ENCODE data around the gene AAMP. TPM values are rescaled to one million over a fixed set of nuclear protein-coding genes. Genes with fewer than 3 reads are reported as not detected.

AAMP gene
- total and polyA plus RNA-seq, 12 donors: 33.4 to 116 (median 57.5) TPM

- intact Hi-C loops (cut with DNase I): loop anchor here in 6 of 10 donors (2.0 to 10.0 kb wide), 5 partner anchors 14 to 382 kb away; partner anchors contain the start of genes CTDSP1 (in 6 of the 6), BCS1L (in 1 of the 6) and ZNF142 (in 1 of the 6)
- ATAC-seq: peak; percentile 22 to 63 (median 48)
- 18 to 21% methylated on average over 18 of the region's 18 CpGs for WGBS, 2 donors
Measured at GRCh38 chr2:218272531-218273212, 2.7 kb upstream of the AAMP start.

GRCh38 chr2:218271865-218272530 lies 2.1 kb upstream of the AAMP start:
- peak overlapping the region in 9 of 10 donors; percentile 6 to 92 (median 77) for H3K27ac ChIP-seq
- TF ChIP-seq CTCF (IDR thresholded peaks at IDR 0.05): no peak

More at GRCh38 chr2:218272531-218273212, 2.7 kb upstream of the AAMP start:
- Histone ChIP-seq H3K4me3 (peak overlapping the region in 4 of 10 donors; percentile 0 to 97 (median 10)), H3K4me1 (peaks cover 17 to 60% (median 47%) of the 10 kb centered on the region in 9 donors), H3K36me3 (peaks cover 0 to 59% (median 43%) of the 10 kb centered on the region in 9 donors), H3K9me3 (no peaks in the 10 kb centered on the region), H3K27me3 (no peaks in the 10 kb centered on the region), H3K27ac (peak overlapping the region in 9 of 10 donors; percentile 38 to 90 (median 70))
- DNase-seq: peak; percentile 81 to 87
- TF ChIP-seq CTCF (IDR thresholded peaks at IDR 0.05): peak; percentile 79 to 95 (median 89)

GRCh38 chr2:218271487-218271797 lies 1.5 kb upstream of the AAMP start:
- H3K27me3 ChIP-seq: no peaks in the 10 kb centered on the region
- peak overlapping the region in 9 of 10 donors; percentile 72 to 97 (median 83) for H3K4me3 ChIP-seq
- peak overlapping the region in 9 of 10 donors; percentile 23 to 92 (median 81) for H3K27ac ChIP-seq
- H3K4me1 ChIP-seq: peaks cover 17 to 67% (median 47%) of the 10 kb centered on the region in 9 donors
- DNase-seq (no peak), ATAC-seq (no peak)
- peaks cover 0 to 59% (median 39%) of the 10 kb centered on the region in 9 donors for H3K36me3 ChIP-seq
- WGBS, 2 donors: 48 to 51% methylated on average over 4 of the region's 4 CpGs
- intact Hi-C loops (cut with DNase I): loop anchor here in 6 of 10 donors (2.0 to 10.0 kb wide), 6 partner anchors 15 to 383 kb away; partner anchors contain the start of genes CTDSP1 (in 6 of the 6), ARPC2 (in 2 of the 6), BCS1L (in 1 of the 6) and ZNF142 (in 1 of the 6)
- no peak for TF ChIP-seq CTCF (IDR thresholded peaks at IDR 0.05)
- no peaks in the 10 kb centered on the region for H3K9me3 ChIP-seq

More at GRCh38 chr2:218271865-218272530, 2.1 kb upstream of the AAMP start:
- intact Hi-C loops (cut with DNase I): loop anchor here in 6 of 10 donors (2.0 to 10.0 kb wide), 6 partner anchors 15 to 383 kb away; partner anchors contain the start of genes CTDSP1 (in 6 of the 6), ARPC2 (in 2 of the 6), BCS1L (in 1 of the 6) and ZNF142 (in 1 of the 6)
- WGBS, 2 donors: 51 to 55% methylated on average over 5 of the region's 5 CpGs
- no peak for ATAC-seq
- H3K4me1 ChIP-seq: peaks cover 17 to 67% (median 47%) of the 10 kb centered on the region in 9 donors
- no peaks in the 10 kb centered on the region for H3K9me3 ChIP-seq
- H3K4me3 ChIP-seq: peak overlapping the region in 4 of 10 donors; percentile 0 to 97 (median 78)
- DNase-seq: no peak
- peaks cover 0 to 59% (median 43%) of the 10 kb centered on the region in 9 donors for H3K36me3 ChIP-seq
- H3K27me3 ChIP-seq: no peaks in the 10 kb centered on the region

Data from heart right ventricle (tissue), 16 donors.